ENCODE results near the gene TREH. TPM values are rescaled to one million over a fixed set of nuclear protein-coding genes. Genes with fewer than 3 reads are reported as not detected.

TREH gene
- total RNA-seq, 1 experiment from 2014 or later, result not detected

GRCh38 chr11:118659953-118660680, 19.3 kb downstream of the TREH start:
- H3K27ac ChIP-seq (ENCODE audit: insufficient read length, low read depth, low read length), result no peak overlapping the region
- no peak overlapping the region for H3K14ac ChIP-seq (ENCODE audit: insufficient read depth, low read length)
- H4K5ac ChIP-seq (ENCODE audit: insufficient read length, low read depth, low read length), result no peak overlapping the region
- H4K91ac ChIP-seq (ENCODE audit: insufficient read length, low read depth, low read length), result no peak overlapping the region
- H3K23me2 ChIP-seq (ENCODE audit: insufficient read length, low read depth, low read length, poor library complexity, severe bottlenecking), result no peaks in the 10 kb centered on the region
- H4K20me1 ChIP-seq (ENCODE audit: control insufficient read depth, insufficient read depth, insufficient read length), result peaks cover 2% of the 10 kb centered on the region
- no peak overlapping the region for H2BK15ac ChIP-seq (ENCODE audit: low read depth, low read length)
- Mint-ChIP-seq H3K4me3 (peak overlapping the region in 1 of 2 experiments; percentile 56; a peak in 2 of 5 replicates), H3K27me3 (ENCODE audit: low read depth) (peaks cover 1% of the 10 kb centered on the region), H3K36me3 (ENCODE audit: insufficient read depth in 1 of 3, low read depth in 3 of 3) (peaks cover 2 to 21% (median 20%) of the 10 kb centered on the region in 3 experiments; a peak in 5 of 7 replicates), H3K4me1 (peaks cover 45 to 47% of the 10 kb centered on the region in 2 experiments), H3K27ac (no peak overlapping the region), H3K9me3 (no peaks in the 10 kb centered on the region)
- no peaks in the 10 kb centered on the region for H3K79me1 ChIP-seq (ENCODE audit: insufficient read depth, low read depth, low read length, poor library complexity, severe bottlenecking)
- no peak overlapping the region for H2BK12ac ChIP-seq (ENCODE audit: insufficient read length, low read depth, low read length)
- no peak overlapping the region for H2AFZ ChIP-seq (ENCODE audit: low read length)
- H3K4ac ChIP-seq (ENCODE audit: low read depth, low read length), result no peak overlapping the region
- H2AK5ac ChIP-seq (ENCODE audit: insufficient read length, low read length), result no peak overlapping the region
- H3K4me2 ChIP-seq (ENCODE audit: insufficient read depth, insufficient read length, low read length), result no peak overlapping the region
- H2BK20ac ChIP-seq (ENCODE audit: low read depth, low read length, poor library complexity, severe bottlenecking), result no peak overlapping the region
- no peak for DNase-seq
- no peaks in the 10 kb centered on the region for H3K79me2 ChIP-seq (ENCODE audit: insufficient read depth, low read length)
- no peaks in the 10 kb centered on the region for H3K9me3 ChIP-seq (ENCODE audit: control insufficient read depth, low read depth, low read length)
- no peak overlapping the region for H2BK120ac ChIP-seq (ENCODE audit: low read depth, low read length, poor library complexity, severe bottlenecking)
- no peak for TF ChIP-seq CTCF (conservative IDR thresholded peaks at IDR 0.05)
- H3T11ph ChIP-seq (ENCODE audit: low read length), result no peak overlapping the region
- no peak overlapping the region for H4K8ac ChIP-seq (replicated peaks; ENCODE audit: insufficient read length, low read depth, low read length)
- H3K23ac ChIP-seq (ENCODE audit: insufficient read length, low read depth, low read length), result no peak overlapping the region
- H3K9ac ChIP-seq (ENCODE audit: extremely low read depth, insufficient read length, low read length), result no peak overlapping the region
- no peak overlapping the region for H3K56ac ChIP-seq (ENCODE audit: insufficient read length, low read depth, low read length)
- H2BK5ac ChIP-seq (ENCODE audit: insufficient read length, low read length), result no peak overlapping the region
- H3K18ac ChIP-seq (ENCODE audit: insufficient read length, low read depth, low read length), result no peak overlapping the region
- peaks cover 3% of the 10 kb centered on the region; the same call in 1 of the 2 replicates for H3K4me1 ChIP-seq (ENCODE audit: insufficient read depth, low read length)
- H3K27me3 ChIP-seq (ENCODE audit: insufficient read depth, low read length), result no peaks in the 10 kb centered on the region; the same call in 1 of the 2 replicates
- no CpG with 5 or more reads among the region's 14 CpGs for WGBS (ENCODE audit: extremely low coverage, insufficient read length, low lambda C conversion rate)

Data from H9 (cell line).